HG03571 (cell line): ENCODE measurements around the gene KCNQ1.

Experiments
- ATAC-seq: cut with Tn5 transposase; IDR thresholded peaks from one replicate; pipeline ENCODE4 v1.9.1; 2021; ENCODE audit not compliant: unreplicated experiment

Gene KCNQ1

DNA sequence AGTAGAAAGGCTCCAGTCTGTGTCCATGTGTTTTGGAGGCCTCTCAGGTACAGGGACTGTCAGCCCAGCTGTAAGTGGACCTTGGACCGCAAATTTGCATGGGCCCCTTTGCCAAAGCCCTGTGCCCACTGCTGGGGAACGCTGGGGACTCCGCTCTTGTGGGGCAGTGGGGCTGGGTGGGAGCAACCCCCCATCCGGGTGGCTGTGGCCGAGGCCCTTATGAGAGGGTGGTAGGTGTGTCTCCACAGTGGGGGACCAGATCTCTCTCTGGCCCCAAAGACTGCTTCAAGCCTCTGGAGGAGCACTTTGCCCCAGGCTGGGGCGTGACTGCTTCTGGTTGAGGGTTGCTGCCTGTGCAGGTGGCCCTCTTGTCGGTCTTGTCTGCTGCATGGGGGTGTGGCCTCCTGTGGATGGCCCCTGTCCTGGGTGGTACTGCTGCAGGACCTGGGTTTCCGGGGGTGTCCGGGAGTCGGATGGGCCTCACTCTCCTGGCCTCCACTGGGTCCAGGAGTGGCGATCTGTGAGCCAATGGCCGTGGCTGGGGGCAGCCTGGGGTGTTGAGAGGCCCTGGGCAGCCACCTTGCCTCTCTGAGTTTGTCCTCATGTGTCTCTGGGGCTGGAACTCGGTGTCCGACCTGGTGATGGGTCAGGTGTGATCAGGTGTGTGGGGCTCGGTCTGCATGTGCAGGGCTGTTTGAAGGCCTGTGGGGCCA, 15.9 kb downstream of the KCNQ1 start:
- ATAC-seq: no peak

GRCh38 chr11:2461253-2461955, 16.6 kb downstream of the KCNQ1 start:
- no peak for ATAC-seq

- ATAC-seq: no peak
Observed at GRCh38 chr11:2461956-2462542, 17.2 kb downstream of the KCNQ1 start.

DNA sequence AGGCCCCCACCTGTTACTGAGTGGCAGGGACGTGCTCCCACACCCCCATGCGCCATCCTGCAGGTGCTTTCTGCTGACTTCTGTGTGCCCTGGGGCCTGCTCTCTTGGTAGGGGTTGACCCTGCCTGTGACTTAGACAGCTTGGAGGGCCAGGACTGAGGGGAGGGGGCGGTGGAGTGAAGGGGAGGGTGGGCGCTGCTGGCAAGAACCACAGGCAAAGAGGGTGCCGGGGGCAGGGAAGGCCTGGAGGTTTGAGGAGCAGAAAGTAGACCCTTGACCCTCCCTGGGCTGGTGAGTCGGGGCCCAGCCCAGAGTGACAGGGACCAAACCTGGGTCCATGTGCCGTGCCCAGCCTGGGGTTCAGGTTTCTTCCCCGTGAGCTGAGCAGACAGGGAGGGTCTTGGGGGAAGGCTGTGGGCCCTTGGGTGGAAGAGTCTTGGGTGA, 17.8 kb downstream of the KCNQ1 start:
- ATAC-seq: no peak

DNA sequence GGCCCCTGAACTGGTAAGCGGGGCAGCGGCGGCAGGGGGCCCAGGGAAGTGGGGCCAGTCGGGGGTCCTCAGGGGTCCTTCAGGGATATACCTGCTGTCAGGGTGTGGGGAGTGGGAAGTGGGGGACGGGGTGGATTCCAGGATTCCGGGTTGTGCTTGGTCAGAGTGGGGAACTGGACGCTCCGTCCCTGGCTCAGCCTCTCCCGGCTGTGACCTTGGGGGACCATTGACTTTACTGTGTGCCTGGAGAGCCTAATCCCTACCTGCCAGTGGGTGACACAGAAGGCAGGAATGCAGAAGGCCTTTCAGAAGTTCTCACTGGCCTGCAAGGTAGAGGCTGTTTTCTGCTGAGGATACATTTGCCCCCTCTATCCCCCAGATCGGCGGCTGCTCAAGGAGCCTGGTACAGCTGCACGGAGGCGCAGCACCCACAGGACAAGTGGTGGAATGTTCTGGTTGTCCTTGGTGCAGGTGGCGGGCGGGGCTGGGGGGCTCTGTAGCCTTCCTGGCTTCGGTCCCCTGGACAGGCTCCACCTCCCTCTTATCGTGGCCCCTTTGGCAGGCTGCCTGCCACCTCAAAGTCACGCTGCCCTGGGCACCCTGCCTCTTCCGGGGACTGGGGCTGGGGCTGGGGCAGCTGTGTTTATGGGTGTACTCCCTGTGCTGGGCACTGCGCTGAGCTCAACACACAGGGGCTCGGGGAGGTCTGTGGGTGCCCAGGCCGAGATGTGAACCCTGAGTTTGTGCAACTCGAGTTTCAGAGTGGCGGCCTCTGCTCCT, 18.4 kb downstream of the KCNQ1 start:
- no peak for ATAC-seq

DNA sequence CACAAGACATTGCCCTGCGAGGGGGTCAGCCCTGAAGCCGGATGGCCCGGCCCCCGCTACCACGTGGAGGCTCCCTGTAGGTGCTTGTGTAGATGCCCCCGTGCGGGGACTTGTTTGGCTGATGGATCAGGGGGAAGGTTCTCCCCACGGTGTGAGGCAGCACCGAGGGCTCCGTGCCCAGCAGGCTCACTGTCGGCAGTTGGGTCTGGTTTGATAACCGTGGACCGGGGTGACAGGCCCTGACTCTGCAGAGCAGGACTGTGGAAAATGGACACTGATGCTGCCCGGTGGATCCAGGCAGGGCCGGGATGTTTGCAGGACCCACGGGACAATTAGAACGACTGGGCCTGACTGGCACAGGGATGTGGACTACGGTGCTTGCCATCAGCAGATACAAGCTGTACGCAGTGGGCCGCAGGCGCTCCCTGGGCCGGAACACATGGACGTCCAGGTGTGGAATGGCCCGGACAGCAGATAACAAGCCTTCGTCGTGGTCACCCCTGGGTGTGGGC, 19.0 kb downstream of the KCNQ1 start:
- ATAC-seq: no peak

DNA sequence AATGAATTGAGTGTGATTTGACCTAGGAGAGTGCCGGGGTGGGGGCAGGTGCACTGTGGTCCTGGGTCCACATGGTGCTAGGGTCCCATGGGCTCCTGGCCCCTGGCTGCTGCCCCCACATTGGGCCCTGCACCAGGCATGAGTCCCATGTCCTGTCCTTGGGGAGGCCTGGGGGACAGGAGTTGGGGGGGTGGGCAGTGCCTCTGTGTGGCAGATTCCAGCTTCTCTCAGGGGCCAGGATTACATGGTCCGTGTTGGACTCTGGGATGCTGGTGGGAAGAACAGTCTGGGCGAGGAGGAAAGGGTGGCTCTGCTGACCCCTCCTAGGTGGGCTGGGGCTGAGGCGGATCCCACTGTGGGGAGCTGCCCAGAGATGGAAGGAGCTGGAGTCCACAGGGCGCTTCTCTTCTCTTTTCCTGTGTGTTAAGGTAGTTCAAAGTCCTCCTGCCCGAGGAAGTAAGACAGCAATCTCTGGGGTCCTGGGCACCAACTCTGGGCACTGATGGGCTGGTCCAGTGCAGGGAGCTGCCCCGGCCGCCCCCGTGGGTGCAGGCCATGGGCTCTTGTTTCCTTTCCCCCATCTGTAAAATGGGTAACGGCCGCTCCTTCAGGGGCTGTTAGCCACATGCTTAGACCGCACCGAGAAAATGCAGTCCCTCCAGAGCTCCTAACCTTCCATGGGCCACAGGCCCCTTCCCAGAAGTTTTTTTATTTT, 19.8 kb downstream of the KCNQ1 start:
- ATAC-seq: no peak

DNA sequence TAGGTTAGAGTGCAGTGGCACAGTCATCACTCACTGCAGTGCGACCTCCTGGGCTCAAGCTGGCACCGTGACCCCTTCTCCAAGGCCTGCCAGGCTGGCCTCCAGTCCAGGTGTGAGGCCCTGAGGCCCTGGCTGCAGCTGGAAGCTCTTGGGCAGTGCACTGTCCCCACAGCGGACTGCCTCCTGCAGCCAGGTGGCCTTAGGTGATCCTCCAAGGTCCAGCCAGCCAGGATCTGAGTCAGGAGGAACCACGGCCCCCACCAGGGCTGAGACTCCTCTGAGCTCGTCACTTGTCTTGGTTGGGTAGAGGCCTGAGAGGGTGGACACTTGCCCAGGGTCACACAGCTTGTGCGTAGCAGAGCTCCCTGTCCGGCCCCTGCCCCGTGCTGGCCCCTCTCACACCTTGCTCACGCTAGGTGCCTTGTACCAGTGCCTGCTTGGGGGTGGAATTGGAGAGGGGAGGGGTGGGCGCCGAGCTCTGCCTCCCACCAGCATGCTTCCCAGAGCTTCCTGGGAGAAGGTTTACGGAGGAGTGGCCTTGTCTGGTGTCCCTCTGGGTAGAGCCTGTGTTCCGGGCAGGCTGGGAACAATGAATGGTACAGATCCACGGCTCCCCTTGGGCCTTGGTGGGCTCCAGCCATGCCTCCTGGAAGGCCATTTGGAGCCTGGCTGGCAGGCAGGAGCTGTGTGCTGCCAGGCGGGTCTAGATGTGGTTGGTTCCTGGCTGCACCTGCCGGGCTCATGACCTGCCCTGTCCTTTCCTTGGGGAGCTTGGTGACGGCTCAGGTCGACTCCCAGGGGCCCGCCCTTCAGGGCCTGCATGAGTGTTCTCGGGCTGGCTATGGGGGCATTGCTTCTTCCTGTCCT, 20.6 kb downstream of the KCNQ1 start:
- no peak for ATAC-seq

DNA sequence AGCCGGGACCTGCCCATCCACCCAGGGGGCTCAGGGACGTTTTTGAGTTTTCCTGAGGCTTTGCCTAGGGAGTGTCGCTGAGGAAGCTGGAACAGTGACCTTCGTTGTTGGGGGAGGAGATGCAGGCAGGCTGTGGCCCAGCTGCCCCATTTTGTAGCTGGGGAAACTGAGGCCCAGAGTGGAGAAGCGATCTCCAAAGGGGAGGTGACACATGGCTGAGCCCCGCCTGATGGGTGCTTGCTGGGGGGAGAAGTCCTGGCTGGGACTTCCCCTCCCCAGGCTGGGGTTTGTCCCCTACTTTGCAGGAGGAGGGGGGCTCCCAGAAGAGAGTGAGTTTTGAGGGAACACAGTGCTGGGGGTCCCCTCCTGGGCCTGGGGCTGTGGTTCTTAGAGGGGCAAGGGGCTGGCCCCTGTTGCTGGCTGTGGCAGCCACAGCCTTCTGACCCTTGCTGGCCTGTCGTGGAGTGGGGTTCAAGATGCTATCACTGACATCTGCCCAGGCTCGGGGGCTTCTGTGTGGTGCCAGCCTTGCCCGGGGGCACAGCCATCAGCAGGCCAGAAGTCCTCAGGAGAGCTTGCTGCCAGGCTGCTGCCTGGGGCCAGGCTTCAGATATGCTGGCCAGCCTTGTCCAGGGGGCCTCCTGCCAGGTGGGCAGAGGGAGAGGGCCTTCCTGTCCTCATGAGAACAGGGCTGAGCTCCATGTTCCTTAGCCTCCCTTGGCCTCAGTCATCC, 21.4 kb downstream of the KCNQ1 start:
- no peak for ATAC-seq

DNA sequence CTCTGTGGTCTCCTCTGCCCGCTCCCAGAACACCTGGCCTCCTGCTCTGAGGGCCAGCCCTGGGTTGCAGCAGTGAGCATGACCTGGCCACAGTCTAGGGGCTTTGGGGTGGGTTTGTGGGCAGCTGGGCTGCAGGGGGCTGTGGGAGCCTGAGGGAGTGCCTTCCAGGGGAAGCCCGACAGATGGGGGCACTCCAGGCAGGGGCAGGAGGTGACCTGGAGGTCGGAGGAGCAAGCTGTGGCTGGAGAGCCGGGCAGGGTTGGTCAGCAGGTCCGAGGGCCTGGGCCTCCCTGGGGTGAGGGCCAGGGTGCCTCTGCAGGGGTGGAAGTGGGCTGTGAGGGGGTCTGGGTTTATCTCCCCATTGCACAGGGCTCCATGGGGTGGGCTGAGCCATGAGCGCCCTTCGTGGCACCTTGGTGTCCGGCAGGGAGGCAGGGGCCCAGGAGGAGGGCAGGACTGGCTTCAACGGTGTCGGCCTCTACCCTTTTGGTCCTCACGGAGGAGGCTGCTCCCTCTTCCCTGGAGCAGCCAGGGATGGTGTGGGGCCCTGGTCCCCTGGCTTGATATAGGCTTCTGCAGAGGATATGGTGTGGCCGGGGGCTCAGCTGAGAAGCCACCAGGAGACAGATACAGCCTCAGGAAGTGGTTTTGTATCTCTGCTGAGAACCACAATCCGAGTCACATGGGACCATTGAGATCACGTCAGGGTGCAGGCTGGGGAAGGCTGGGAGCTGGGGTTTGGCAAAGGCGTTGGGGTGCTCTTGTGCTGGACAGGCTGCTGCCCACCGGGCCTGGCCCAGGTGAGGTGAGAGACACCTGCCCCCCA, 22.3 kb downstream of the KCNQ1 start:
- ATAC-seq: peak; percentile 68

DNA sequence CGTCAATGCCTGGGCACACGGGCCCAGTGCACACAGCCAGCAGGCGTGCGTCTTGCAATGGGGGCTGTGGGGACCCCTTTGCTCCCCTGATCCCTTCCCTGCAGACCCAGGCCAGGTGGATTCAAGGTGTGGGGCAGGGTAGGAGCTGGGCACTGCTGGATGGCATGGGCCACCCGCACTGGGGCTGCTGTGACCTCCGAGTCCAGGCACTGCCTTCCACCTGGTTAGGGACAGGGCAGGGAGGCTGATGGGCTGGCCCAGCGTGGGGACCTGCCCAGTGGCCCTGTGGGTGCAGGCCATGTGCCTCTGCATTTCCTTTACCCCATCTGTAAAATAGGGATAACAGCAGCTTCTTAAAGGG, 22.9 kb downstream of the KCNQ1 start:
- no peak for ATAC-seq

DNA sequence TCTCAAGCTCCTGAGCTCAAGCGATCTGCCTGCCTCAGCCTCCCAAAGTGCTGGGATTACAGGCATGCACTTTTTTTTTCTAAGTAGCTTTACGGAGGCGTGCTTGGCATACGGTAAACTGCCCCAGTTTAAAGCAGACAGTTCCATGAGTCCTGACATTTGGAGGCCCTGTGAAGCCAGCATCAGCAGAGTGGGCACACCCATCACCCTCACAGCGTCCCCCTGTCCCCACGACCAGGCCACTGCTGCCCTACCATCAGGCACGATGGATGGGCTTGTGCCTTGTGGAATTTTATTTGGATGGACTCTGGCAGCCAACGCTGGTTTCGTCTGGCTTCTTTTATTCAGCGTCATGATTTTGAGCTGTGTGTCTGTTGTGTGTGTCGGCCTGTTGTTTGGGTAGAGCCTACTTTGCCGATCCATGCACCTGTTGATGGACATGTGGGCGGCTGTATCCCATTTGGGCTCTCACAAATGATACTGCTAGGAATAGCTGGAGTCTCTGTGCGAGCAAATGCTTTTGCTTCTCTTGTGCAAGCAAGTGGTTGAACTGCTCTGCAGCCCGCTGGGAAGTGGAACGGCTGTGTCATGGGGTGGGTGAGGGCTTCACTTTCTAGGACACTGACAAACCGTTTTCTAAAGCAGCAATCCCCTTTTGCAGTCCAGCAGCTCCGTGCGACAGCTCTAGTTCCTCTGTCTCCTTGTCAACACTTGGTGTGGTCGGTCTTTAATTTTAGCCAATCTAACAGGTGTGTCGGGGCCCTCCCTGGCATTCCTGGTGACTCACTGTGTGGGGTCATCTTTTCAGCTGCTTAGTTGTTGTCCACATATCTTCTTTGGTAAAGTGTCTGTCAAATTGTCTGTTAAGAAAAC, 23.8 kb downstream of the KCNQ1 start:
- no peak for ATAC-seq

GRCh38 chr11:2470495-2470894, 25.7 kb downstream of the KCNQ1 start:
- ATAC-seq: no peak

DNA sequence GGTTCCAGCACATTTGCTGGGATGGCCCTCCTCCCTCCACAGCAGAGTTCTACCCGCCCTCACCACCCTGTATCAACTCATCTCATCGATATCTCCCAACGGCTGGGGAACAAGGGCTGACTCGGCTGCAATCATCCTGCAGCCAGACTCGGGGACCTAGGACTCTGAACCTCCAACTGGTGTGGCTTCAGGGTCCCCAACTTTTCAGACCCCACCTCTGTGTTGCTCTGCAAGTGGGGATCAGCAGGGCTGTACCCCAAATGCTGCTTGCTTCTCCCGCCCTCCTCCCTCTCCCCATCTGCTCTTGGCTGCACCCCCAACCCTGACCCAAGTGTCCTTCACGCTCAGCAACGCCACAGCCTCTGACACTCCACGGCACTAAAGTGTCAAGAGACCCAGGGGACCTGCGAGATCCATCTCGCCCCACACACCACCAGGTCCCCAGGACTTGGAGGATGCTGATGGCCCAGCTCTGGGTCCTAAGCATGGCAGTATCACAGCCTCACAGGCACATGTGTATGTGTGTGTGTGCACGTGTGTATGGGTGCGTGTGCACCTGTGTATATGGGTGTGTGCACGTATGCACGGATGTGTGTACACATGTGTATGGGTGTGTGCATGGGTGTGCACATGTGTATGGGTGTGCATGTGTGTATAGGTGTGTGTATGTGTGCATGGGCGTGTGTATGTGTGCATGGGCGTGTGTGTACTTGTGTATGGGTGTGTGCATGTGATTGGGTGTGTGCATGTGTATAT, 26.4 kb downstream of the KCNQ1 start:
- no peak for ATAC-seq

GRCh38 chr11:2471804-2472096, 26.9 kb downstream of the KCNQ1 start:
- no peak for ATAC-seq

DNA sequence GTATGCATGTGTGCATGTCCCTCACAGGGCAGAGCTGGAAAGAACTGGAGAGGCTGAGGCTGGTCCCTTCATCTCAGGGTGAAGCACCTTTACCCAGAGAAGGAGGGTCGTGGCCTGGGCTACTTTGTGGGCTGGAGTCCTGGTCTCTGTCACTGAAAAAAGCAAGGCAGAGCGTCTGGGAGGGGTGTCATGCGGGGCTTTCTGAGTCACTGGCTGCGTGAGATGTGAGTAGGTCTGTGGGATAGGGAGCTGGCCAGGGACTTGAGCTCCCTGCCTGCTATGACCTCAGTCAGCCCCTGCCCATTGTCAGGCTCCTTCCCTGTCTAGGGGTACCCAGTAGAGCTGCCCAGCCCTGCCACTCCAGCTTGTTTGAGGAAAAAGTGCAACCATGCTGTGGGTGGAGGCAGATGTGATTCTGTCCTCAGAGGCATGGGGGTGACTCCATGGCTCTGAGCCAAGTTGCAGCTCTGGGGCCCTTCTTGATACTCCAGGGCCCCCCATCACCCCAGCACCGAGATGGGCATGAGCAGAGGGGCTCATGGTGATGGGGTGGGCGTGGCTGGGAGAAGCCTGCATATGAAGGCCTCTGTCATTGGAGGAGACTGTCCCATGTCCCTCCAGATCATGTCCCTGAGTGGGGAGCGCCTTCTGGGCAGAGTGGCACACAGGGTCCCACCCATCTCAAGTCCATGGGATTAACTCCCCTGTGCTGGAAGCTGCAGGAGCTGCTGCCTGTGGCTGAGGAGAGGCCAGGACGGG, 27.8 kb downstream of the KCNQ1 start:
- no peak for ATAC-seq
